Stimulated activated CD4-positive, alpha-beta T cell treated with anti-CD3 and anti-CD28 coated beads, Interleukin-1b, Interleukin-23, amount 100 ng/mL, for 48 hours (primary cell): Measurements from ENCODE around the gene ACOXL.

Source experiments
- DNase-seq: peaks from one replicate; pipeline ENCODE4 v3.0.0-alpha.2; 2020

Gene ACOXL

DNA sequence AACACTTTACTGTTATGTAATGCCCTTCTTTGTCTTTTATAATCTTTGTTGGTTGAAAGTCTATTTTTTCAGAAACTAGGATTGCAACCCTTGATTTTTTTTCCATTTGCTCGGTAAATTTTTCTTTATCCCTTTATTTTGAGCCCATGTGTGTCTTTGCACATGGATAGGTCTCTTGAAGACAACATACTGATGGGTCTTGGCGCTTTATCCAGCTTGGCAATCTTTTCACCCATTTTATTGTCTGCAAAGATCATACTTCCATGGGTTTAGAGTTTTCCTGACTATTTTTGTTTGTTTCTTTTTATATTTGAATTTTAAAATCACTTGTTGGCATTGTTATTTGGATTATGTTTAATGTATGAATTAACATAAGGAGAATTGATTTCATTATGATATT is 27.0 kb downstream of the ACOXL start:
- no peak for DNase-seq

DNA sequence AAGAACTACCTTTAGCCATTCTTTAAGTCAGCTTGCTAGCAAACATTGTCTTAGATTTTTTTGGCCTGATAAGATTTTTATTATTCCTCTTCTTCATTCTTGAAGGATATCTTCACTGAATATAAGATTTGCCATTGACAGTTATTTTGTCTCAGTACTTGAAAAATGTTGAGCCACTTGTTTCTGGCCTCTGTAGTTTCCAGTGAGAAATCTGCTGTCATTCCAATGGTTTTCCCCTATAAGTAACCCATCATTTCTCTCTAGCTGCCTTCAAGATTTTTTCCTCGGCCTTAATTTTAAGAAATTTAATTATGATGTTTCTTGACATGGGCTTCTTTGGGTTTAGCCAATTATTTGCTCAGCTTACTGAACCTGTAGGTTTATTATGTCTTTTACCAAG is 32.6 kb downstream of the ACOXL start:
- no peak for DNase-seq

DNA sequence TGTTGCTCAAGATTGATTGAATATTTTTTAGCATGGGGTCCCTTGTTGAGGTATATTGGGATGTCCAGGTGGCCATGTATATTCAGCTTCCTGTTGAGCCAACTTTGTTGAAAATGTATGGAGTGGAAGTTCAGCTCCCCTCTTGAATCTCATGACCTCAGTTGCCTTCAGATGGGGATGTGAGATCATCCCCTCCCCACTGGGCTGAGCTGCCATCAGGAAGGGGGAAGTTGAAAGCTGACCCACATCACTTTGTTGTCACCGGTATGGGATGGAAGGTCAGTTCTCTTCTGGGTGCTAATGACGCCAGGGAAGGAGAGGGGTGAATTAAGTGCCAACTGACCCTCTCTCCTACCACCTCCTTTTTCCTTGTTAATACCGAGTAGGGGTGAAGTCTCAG is 33.9 kb downstream of the ACOXL start:
- DNase-seq: no peak

DNA sequence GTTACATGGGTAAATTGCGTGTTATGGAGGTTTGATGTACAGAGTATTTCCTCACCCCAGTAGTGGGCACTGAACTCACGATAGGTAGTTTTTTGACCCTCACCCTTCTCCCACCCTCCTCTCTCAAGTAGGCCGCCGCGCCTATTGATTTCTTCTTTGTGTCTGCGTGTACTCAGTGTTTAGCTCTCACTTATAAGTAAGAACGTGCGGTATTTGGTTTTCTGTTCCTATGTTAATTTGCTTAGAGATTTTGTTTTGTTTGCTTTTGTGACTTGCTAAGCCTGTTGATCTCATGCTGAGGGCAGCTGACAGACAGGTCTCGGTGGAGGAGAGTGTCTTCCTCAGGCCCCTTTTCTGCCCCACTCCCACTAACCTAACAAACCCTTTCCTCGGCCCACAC is 36.2 kb downstream of the ACOXL start:
- no peak for DNase-seq

DNA sequence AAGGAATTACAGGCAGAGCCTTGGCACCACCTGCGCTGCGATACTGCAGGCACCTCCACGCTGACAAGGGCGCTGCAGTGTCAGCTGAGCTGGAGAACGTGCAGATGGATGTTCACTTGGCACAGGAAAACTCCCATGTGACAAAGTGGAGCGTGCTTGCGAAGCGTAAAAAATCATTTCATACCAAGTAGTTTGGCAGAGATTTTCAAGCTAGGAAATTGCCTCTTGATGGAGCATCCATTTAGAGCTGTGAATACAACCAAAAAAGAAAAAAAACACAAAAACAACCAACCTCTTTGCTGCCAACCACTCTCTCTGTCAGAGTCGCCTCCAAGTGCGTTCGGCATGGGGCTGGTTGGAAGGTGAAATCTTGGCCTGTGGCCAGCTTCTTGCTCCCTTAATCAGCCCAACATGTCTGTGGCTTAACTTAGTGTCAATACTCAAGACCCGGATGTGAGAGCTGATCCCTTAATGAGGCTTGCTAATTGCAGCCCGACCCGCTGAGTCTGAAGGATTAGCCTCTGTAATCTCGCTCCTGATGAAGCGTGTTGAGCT is 38.1 kb downstream of the ACOXL start:
- DNase-seq: no peak

DNA sequence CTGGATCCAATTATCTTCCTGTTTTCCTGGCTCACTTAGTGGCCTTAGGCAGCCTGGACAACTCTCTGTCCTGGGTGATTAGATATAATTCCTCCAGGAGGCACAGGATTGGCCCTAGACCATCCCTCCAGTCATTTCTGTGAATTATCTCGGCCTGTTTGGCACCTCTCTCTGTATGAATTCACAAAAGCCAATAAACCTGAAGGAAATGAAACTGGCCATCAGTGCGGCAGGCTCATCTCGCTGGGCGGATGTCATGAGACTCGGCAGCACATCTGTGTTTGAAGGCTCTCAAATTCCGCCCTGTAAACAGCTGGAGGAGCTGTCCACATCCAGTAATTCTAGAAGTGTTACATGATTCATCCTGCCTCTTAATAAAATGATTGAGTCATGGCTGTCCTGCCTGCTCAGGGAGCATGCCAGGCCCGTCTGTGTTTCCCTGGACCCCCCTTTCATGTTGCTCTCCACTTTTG is 38.6 kb downstream of the ACOXL start:
- no peak for DNase-seq

DNA sequence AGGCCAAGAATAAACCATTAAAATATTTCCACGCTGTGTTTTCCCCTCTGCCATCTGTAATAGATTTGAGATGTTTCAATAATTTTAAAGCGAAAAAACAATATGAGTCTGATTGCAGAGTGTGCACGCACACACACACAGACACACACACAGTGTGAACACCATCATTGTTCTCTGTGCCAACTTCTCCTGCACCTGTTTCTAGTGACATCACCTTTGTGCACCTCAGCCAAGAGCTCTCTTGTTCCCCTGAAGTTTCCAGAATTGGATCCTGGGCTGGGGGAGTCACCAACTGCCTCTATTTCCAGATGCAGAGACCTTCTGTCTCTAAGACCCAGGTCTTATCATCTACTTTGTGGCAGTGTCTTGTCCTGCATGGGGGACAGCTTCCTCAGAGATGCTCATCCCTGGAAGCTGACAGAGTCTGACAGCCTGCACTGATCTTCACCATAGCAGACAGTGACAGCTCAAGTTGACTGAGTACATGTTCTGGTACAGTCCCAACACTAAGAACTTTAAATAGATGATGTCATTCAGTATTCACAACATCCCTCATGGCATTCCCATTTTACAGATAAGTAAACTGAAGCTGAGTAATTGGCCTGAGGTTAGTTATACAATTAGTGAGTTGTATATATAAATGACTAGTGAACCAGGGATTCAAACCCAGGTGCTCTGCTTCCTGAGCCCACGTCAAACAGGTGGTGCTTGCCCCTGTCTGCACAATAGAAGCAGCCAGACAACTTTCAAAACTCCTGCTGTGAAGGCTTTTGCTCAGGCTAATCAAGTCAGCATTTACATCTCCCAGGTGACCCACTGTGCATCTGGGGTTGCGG is 39.4 kb downstream of the ACOXL start:
- no peak for DNase-seq

DNA sequence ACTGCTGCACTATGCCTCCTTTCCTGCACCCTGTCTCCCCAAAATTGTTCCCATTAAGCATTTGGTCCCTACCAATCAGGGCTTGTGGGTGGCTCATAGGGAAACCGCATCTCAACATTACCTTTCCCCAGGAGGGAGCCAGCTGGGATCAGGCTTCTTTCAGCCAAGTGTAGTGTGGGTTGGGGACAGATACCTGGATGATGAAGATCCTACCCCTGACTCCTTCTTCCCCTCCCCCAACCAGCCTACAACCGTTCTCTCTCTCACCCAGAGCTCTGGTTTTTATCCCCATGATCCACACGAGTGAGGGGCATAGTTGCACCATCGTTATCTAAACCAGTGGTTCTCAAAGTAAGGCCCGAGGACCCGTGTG is 40.0 kb downstream of the ACOXL start:
- no peak for DNase-seq

DNA sequence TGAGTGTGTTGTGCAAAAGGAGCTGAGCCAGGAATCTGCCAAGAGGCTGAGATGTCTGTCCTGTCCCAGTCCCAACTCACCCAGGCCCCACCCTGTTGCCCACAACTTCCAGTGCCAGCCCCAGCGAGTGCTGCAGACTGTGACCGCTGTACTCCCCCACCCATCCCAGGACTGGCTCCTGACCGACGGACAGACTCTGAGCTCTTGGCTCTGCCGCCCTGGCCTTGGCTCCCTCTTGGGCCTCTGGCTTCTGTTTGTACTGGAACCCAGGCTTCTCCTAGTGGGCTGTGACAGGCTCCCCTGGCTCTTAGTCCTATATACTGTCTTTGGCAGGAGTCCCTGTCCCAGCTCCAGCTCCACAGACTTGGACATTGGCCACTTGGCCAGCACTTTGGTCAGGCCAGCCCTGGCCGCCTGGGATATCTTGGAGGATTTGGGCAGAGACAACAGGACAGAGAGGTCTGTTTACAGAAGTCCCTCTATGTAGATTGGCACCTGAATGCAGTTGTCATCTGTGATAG is 41.1 kb downstream of the ACOXL start:
- no peak for DNase-seq

DNA sequence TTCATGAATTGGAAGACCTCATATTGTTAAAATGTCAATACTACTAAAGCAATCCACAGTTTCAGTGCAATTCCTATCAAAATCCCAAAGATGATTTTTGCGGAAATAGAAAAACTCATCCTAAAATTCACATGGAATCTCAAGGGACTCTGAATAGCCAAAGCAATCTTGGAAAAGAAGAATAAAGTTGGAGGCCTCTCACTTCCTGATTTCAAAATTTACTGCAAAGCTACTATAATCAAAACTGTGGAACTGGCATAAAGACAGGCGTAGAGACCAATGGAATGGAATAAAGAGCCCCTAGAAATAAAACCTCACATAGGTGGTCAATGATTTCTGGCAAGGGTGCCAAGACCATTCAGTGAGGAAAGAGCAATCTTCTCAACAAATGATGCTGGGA is 42.3 kb downstream of the ACOXL start:
- no peak for DNase-seq

DNA sequence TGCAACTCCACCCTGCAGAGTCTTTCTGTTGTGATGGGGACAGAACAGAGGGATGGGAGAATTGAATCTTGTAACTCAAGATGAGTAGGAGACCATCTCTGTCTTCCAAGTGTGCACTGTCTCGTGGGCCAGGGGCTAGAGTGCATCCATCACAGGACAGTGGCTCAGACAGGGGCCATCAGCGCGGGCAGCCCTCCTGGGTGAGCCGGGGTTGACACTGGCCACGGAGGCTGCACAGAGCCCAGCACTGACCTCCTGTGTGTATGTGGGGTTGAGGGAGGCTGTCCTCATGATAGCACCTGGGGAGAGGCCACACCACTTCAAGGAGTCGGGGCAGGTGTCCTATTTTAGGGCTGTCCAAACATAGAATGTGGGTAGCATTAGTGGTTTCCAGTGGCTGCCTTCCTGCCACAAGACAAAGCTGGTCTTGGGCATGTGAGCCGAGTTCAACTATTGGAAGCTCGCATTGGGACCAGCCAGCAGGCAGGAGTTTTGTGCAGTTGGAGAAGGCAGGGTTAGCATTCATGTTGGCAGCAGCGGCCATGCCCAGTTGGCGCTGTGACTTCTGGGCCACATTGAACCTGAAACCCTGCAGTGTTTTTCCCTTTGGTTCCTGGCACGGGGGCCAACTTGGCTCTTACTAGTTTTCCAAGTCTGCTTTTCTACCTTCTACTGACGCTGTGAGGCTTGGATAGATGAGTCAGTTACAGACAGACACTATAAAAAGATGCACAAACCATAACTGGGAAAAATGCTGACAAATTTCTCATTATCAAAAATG is 45.3 kb downstream of the ACOXL start:
- no peak for DNase-seq

DNA sequence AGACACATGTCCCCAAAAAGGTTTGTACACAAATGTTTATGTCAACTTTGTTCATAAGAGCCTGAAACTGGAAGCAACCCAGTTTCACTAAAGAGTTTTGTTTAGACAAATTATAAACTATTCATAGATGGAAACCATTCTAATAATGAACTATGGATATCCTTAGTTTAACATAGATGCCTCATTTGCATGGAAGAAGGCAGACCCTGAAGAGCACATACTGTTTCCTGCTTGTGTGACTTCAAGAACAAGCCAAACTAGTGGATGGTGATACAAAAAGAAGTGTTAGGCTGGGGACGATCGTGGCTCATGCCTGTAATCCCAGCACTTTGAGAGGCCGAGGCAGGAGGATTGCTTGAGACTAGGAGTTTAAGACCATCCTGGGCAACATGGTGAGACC is 48.1 kb downstream of the ACOXL start:
- DNase-seq: no peak

DNA sequence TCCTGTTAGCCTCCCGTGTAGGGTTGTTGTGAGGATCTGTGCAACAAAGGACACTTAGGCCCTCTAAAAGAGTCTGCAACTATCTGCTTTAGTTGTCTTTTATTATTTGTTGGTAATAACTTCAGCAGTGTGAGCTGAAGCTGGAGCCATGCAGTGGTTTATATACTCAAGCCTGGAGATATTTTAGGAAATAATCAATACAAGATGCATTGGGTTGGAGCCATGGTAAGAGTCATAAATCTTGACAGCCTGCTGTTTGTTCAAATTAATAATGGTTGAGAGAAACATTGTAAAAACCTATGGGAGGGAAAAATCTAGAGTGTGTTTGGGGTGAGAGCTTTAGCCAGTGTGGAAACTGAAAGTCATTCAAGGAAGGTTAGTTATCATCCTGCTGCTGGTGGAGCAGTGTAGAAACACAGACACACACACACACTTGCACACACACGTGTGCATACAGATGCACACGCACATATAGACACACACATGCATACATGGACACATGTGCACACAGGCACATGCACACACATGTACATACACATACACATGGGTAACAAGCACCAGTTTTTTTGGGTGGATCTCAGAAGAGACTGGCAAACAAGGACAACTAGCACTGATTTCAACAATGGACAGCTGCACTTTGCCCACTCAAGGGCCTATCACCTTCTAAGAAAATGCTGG is 51.0 kb downstream of the ACOXL start:
- DNase-seq: no peak

DNA sequence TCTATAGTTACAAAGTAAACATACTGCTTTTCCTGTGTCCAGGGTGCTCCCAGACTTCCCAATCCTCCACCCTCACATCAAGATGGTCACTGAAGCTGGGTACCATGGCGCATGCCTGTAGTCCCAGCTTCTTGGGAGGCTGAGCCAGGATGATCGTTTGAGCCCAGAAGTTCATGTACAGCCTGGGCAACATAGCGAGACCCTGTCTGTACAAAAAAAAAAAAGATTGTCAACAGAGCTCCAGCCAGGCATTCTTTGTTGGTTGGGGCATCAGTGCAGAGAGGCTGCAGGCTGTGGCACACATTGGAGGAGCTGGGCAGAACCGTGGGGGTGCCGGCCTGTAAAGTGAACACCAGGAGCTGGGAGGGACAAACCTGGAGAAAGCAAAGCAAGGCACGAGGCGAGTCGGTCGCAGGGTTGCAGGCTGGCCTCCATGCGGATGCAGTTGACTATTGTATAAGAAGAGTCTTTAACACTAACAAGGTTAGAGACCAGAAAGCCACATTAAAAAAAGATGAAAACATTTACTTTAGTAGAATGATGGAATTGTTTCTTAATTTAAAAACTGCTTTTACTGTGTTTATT is 51.8 kb downstream of the ACOXL start:
- DNase-seq: no peak

DNA sequence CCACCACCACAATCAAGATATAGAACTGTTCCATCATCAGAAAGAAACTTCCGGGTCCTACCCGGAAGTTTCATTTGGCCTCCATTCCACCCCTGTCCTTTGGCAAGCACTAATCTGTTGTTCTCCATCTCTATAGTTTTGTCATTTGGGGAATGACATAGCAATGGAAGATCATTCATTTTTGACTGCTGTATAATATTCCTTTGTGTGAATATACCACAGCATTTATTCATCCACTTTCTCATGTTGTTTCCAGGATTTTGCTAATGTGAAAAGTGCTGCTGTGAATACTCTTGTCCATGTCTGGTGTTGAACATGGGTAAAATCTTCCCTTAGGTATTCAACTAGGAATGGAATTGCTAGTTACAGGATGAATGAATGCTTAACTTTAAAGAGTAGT is 53.1 kb downstream of the ACOXL start:
- no peak for DNase-seq

DNA sequence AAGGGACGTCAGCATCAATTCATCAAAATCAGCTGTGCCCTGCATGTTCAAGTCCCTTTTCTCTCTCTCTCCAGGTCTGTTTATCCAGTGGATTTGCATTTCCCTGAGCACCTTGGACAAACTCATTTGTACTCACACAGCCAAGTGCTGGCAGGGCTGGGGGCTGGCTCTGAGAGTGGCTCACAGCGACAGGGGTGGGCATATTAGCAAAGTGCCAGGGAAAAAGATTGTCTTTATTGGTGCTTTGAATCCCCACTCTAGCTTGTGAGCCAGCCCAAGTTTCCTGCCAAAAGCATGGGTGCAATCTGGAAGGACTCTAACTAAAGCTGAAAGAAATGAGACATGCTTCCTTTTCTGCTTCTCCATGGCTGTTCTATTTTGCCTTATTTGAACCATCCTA is 56.6 kb downstream of the ACOXL start:
- no peak for DNase-seq

DNA sequence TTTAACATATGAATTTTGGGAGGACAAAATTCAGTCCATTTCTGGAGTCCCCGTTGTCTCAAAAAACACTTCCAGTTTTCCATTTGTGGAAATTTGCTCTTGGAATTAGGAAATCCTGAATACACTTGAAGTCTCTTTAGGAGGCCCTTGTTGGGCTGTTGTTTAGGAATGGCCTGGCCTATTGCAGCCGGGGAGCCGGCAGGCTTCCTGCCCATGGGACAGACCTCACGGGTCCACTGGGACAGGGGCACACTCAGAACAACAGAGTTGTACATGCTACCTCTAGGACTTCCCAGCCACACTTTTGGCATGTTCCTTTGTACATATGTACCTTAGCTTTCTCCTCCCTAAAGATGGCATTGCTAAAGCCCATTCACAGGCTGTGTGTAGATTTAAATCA is 57.3 kb downstream of the ACOXL start:
- no peak for DNase-seq

DNA sequence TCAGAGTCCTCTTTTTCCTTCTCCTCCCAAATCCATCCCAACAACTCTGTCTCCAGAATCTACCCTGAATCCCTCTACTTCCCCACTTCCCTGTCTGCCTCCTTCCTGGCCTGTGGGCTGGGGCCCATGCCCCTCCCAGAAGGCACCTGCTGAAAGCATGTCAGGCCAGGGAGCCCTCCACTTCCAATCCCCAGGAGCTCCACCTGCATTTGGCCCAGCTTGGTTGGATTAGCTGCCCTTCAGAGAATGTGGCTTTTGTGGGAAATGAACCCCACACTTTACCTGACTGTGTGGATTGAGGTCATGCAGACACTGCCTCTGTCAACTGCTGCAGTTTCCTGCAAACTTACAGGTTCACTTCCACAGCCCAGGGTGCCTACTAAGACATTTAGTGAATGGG is 58.5 kb downstream of the ACOXL start:
- DNase-seq: no peak

DNA sequence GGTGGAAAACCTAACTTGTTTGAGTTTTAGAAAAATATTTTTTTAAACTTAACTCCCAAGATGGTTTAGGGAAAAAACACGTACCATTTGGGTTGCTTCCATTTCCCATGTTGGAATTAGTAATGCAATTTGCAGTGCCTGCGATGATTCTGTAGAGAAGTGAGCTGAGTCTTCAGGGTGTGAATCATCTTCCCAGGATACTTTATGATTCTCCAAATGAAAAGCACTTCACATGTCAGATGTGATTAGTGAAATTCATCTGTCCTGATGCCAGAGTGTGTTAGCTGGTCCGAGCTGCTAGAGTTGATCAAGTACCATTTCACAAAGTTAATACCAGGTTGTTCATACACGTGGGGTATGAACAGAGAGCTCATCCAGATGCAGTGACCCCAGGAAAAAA is 59.1 kb downstream of the ACOXL start:
- DNase-seq: no peak

DNA sequence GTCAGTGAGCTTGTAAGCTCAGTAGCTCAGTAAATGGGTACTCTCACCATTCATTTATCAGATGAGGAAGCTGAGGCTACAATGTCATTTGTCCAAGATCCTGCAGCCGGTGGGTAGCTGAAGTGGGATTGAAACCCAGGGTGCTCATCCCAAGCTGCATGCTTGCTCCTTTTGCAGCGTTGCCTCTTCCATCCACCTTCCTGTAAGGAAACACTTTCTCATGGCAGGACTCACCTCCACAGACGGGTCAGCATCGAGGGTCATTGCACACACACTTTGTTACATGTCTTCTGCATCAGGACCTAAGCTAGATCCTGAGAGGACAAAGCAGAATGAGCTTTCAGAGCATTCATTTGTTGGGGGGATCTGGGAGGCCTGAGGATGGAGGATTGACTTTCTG is 60.7 kb downstream of the ACOXL start:
- no peak for DNase-seq

DNA sequence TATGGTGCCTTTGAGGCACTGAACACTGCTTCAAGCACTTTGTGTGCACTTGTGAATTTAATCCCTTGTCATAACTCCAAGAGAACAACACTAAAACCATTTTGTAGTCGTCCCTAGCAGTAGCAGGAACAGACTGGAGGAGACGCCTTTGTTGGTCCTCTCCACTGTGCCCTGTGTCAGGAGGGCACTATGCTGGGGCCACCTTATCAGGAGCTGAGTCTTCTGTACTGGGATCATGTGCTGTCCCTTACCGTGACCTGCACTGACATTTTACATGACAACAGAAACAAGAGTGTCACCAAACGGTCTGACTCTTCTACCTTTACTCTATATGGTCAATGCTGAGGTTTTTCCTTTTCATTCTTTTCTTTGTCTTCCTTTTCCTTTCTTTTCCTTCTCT is 62.0 kb downstream of the ACOXL start:
- no peak for DNase-seq

DNA sequence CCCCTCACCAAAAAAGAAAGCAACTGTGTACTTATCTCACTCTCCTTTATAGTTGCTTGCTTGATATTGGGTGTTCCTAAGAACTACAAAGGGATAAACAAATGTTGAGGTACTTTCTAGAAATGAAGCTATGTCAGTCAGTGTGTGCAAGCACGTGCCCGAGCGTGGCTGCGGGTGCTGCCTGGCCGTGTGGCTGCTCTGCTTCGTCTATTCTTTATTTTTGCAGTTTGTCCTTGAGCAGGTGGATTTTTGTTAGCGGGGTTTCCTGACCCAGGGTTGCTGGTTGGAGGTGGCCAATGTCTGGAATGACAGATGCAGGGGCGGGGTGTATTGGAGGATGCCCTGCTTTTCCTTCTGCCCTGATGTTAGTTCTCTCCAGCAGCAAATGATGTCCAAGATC is 62.6 kb downstream of the ACOXL start:
- DNase-seq: no peak

DNA sequence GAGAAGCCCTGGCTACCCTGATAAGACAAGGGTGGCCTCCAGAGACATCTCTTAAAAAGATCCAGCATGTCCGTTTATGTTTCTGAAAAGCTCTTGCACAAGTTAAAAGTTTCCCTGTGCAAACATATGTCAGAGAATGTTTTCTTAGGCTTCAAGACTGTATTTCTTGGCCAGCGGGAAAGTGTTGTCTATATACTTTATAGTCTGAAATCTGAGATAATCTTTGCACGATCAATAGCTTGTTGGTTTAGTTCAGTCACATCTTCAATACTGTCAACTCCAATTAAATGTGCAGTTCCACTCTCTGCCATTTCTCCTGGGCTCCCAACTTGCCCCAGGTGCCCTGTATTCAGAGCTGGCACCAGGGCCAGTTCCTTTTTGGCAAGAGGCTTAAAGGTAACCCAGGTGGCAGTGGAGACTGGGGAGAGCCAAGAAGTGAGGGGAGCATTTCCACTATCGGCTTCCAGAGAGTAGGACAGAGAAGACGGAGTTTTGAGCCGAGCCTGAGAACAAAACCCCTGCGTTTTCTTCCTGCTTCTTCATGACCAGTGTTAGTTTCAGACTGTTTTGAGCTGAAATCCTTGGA is 64.4 kb downstream of the ACOXL start:
- no peak for DNase-seq
